GM12878 (cell line): ENCODE measurements around the gene MEIS1. TPM values are rescaled to one million over a fixed set of nuclear protein-coding genes. Genes with fewer than 3 reads are reported as not detected.

Experiments used
- ATAC-seq: fragments of 200-7000 bp; cut with Tn5 transposase; 3 replicates; pipeline ENCODE4 v1.9.1; 2020; ENCODE audit warnings: mild to moderate bottlenecking, moderate library complexity
- BruUV-seq: library from RNA; stranded (reverse); fragments of 400-500 nt; replicated peaks from 2 replicates; lab custom pipeline; 2021; lab: Mats Ljungman, UMichigan
- CTCF ChIA-PET: fragments of 300-600 bp; sonication (Branson Sonifier 250); formaldehyde crosslinking; extraction: SDS; loops from one replicate; lab custom pipeline; 2021; ENCODE audit warnings: inconsistent platforms; lab: Yijun Ruan, JAX
- POLR2A ChIA-PET: fragments of 350-600 bp; formaldehyde crosslinking; extraction: SDS; loops from one replicate; lab custom pipeline; 2021; ENCODE audit warnings: inconsistent platforms; lab: Charles Lee
- RAD21 ChIA-PET: fragments of 300-600 bp; sonication (Branson Sonifier 250); formaldehyde crosslinking; loops from one replicate; lab custom pipeline; 2023; ENCODE audit warnings: antibody characterized with exemption; ENCODE audit not compliant: unreplicated experiment; lab: Charles Lee
- SMC1A ChIA-PET: fragments of 300-600 bp; sonication (Branson Sonifier 250); formaldehyde crosslinking; loops from one replicate; lab custom pipeline; 2023; ENCODE audit not compliant: unreplicated experiment, uncharacterized antibody; lab: Charles Lee
- DNase-seq: peaks from one replicate; pipeline ENCODE4 v3.0.0-alpha.2; 2011; ENCODE audit warnings: low read depth, low spot score
- FAIRE-seq: peaks from 3 replicates; lab custom pipeline; 2011; peaks lifted over from hg19 to GRCh38; lab: Jason Lieb, UNC
- H2AFZ ChIP-seq: 2 replicates; pipeline ENCODE4 v1.6.0; 2011; ENCODE audit warnings: low read depth, low read length, control low read depth; ENCODE audit not compliant: control insufficient read depth
- H3K27ac ChIP-seq: 2 replicates; pipeline ENCODE4 v1.5.1; 2011; ENCODE audit warnings: control low read depth; ENCODE audit not compliant: control insufficient read depth, insufficient read depth
- H3K27me3 ChIP-seq, 2 experiments: replicated peaks in 1 of 2; 2 replicates each; pipeline versions ENCODE4 v1.6.0 to v1.6.1; 2011; ENCODE audit warnings: low read length in 1 of 2; ENCODE audit not compliant: control insufficient read depth in 2 of 2, insufficient read depth in 2 of 2
- H3K36me3 ChIP-seq, 2 experiments: 2 replicates each; pipeline ENCODE4 v1.5.1; 2011; ENCODE audit warnings: low read length in 1 of 2; ENCODE audit not compliant: control insufficient read depth in 2 of 2, insufficient read depth in 2 of 2
- H3K4me1 ChIP-seq: 2 replicates; pipeline ENCODE4 v1.6.1; 2011; ENCODE audit warnings: mild to moderate bottlenecking, low read length, moderate library complexity, mixed read lengths; ENCODE audit not compliant: control insufficient read depth, insufficient read depth
- H3K4me2 ChIP-seq: 2 replicates; pipeline ENCODE4 v1.6.0; 2011; ENCODE audit warnings: control low read depth; ENCODE audit not compliant: control insufficient read depth, insufficient read depth
- H3K4me3 ChIP-seq: fragments of 200-600 bp; sonication (generic); 2 replicates; pipeline ENCODE4 v1.5.1; 2016
- H3K79me2 ChIP-seq: 2 replicates; pipeline ENCODE4 v1.6.0; 2011; ENCODE audit warnings: low read length; ENCODE audit not compliant: control insufficient read depth, insufficient read depth
- H3K9ac ChIP-seq: 2 replicates; pipeline ENCODE4 v1.8.0; 2011; ENCODE audit warnings: low read length, control low read depth, mixed read lengths; ENCODE audit not compliant: control insufficient read depth, insufficient read depth
- H3K9me3 ChIP-seq: replicated peaks from 3 replicates; pipeline ENCODE4 v1.5.1; 2011; ENCODE audit warnings: mild to moderate bottlenecking, low read length; ENCODE audit not compliant: control insufficient read depth, insufficient read depth
- H4K20me1 ChIP-seq: 2 replicates; pipeline ENCODE4 v1.6.0; 2011; ENCODE audit not compliant: control insufficient read depth, insufficient read depth
- CREM ChIP-seq: IDR thresholded peaks from 2 replicates; pipeline ENCODE4 v1.6.1; 2014; ENCODE audit warnings: antibody characterized with exemption, low read depth
- FOXM1 ChIP-seq: IDR thresholded peaks from 2 replicates; pipeline ENCODE4 v1.6.1; 2012; ENCODE audit warnings: low read depth, mild to moderate bottlenecking, inconsistent platforms, low read length, moderate library complexity
- HCFC1 ChIP-seq: fragments of 150-350 bp; IDR thresholded peaks from 2 replicates; pipeline ENCODE4 v1.6.1; 2014; ENCODE audit warnings: low read length
- IKZF1 ChIP-seq: fragments of 450-650 bp; conservative IDR thresholded peaks from 2 replicates; pipeline ENCODE4 v1.6.1; 2017; ENCODE audit warnings: antibody characterized with exemption, mild to moderate bottlenecking
- IRF3 ChIP-seq: fragments of 450-650 bp; IDR thresholded peaks from 2 replicates; pipeline ENCODE4 v1.6.1; 2014; ENCODE audit warnings: mild to moderate bottlenecking
- KAT2A ChIP-seq: conservative IDR thresholded peaks from 2 replicates; pipeline ENCODE4 v1.6.1; 2011; ENCODE audit warnings: low read depth, low read length; ENCODE audit not compliant: control insufficient read depth
- NFYA ChIP-seq: IDR thresholded peaks from 2 replicates; pipeline ENCODE4 v1.6.1; 2011; ENCODE audit warnings: low read depth, mild to moderate bottlenecking, low read length, improper control_type of control experiment, borderline replicate concordance
- NFYB ChIP-seq: IDR thresholded peaks from 2 replicates; pipeline ENCODE4 v1.6.1; 2011; ENCODE audit warnings: low read depth, mild to moderate bottlenecking, low read length, improper control_type of control experiment, moderate library complexity; ENCODE audit not compliant: insufficient read depth
- NR2C1 ChIP-seq: fragments of 450-650 bp; IDR thresholded peaks from 2 replicates; pipeline ENCODE4 v1.6.1; 2017; ENCODE audit warnings: antibody characterized with exemption, mild to moderate bottlenecking, moderate library complexity
- PAX8 ChIP-seq: fragments of 450-650 bp; IDR thresholded peaks from 2 replicates; pipeline ENCODE4 v1.6.1; 2017; ENCODE audit warnings: mild to moderate bottlenecking, moderate library complexity
- POLR2A ChIP-seq: IDR thresholded peaks from 2 replicates; pipeline ENCODE4 v1.6.1; 2011; ENCODE audit warnings: low read depth, mild to moderate bottlenecking, low read length
- SIX5 ChIP-seq: IDR thresholded peaks from 2 replicates; pipeline ENCODE4 v1.6.1; 2011; ENCODE audit warnings: mild to moderate bottlenecking, low read depth, low read length, moderate library complexity; ENCODE audit not compliant: severe bottlenecking
- SUPT20H ChIP-seq: IDR thresholded peaks from 2 replicates; pipeline ENCODE4 v1.6.1; 2011; ENCODE audit warnings: low read depth, mild to moderate bottlenecking, low read length, moderate library complexity, borderline replicate concordance; ENCODE audit not compliant: control insufficient read depth
- TCF12 ChIP-seq: IDR thresholded peaks from 2 replicates; pipeline ENCODE4 v1.6.1; 2011; ENCODE audit warnings: low read depth, mild to moderate bottlenecking, low read length
- ZNF207 ChIP-seq: fragments of 450-650 bp; IDR thresholded peaks from 2 replicates; pipeline ENCODE4 v1.6.1; 2014; ENCODE audit warnings: antibody characterized with exemption, mild to moderate bottlenecking, borderline replicate concordance
- ZNF274 ChIP-seq: IDR thresholded peaks from one replicate; pipeline ENCODE4 v1.8.0; 2011; ENCODE audit not compliant: insufficient read length, insufficient read depth
- ZNF384 ChIP-seq: IDR thresholded peaks from 2 replicates; pipeline ENCODE4 v1.6.1; 2012; ENCODE audit warnings: low read depth, mild to moderate bottlenecking, low read length, improper control_type of control experiment, borderline replicate concordance
- ZNF687 ChIP-seq: fragments of 450-650 bp; IDR thresholded peaks from 2 replicates; pipeline ENCODE4 v1.6.1; 2017; ENCODE audit warnings: mild to moderate bottlenecking, moderate library complexity
- WGBS: methylation state at CpG from one replicate; pipeline ENCODE4 v1.1.6; 2016; ENCODE audit warnings: low lambda C conversion rate; ENCODE audit not compliant: insufficient replicate concordance, insufficient coverage; ENCODE audit errors: missing lambda C conversion rate; 5-methylcytosine and 5-hydroxymethylcytosine counted together
- in situ Hi-C: fragments of 300-500 bp; cut with MboI; formaldehyde crosslinking; loops from 9 replicates; pipeline ENCODE4 v1.14.3; 2018; ENCODE audit warnings: mixed read lengths
- intact Hi-C: fragments of 100-400 bp; cut with micrococcal nuclease; formaldehyde crosslinking; loops from one replicate; pipeline ENCODE4 v1.14.2; 2022; ENCODE audit not compliant: unreplicated experiment
- polyA plus RNA-seq, 11 experiments: library from polyadenylated mRNA; depleted of rRNA in 4 of 11; unstranded in 6 of 11; stranded (reverse) in 5 of 11; fragments of >200 nt; fragmentation: Nextera tagmentation in 4 of 11; fragmentation: Illumina TruSeq in 1 of 11; extraction: Ambion mirVana in 4 of 11; extraction: Trizol in 1 of 11; gene quantifications; 1 replicate in 1 of 11; 2 replicates in 10 of 11; pipeline versions ENCODE4 v1.2.1 to v1.2.3, GENCODE V29; 2011 to 2016; ENCODE audit warnings: inconsistent platforms in 2 of 11, missing spikeins in 2 of 11, low read depth in 1 of 11
- total RNA-seq, 4 experiments: library from RNA; depleted of rRNA in 3 of 4; stranded (reverse); fragments of >200 nt in 3 of 4; fragmentation: Illumina TruSeq in 1 of 4; extraction: Trizol in 1 of 4; gene quantifications; 2 replicates each; pipeline versions ENCODE4 v1.2.1 to v1.2.3, GENCODE V29; 2013 to 2021
- TF ChIP-seq, protein P1 (sequence below): fragments of 450-650 bp; IDR thresholded peaks from 2 replicates; pipeline ENCODE4 v1.6.1; 2017; ENCODE audit warnings: borderline replicate concordance

The MEIS1 gene
- total and polyA plus RNA-seq, 10 of the 15 experiments (the other 5 are each of a cell fraction or from before 2014, with no cell fraction given): 0.04 to 0.31 (median 0.14) TPM; not detected in 6

DNA sequence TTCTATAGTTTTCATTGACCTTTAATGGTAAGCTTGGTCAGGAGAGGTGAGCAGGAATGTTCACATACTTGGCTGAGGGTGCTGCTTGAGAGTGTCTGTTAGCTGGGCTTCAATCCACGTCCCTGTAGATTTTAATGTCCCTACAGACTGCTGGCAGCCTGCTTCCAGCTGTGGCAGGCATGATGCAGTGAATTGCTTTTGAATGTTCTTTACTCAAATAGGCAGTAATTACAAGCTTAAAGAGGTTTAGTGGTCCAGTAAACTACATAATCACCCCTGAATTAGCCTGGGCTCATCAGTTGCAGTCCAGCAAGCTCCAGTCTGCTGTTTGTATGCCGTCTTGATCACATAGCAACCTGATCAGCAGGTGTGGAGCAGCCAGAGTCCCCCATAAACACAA lies 102.1 kb downstream of the MEIS1 start (continued):
- TF ChIP-seq, protein P1, sequence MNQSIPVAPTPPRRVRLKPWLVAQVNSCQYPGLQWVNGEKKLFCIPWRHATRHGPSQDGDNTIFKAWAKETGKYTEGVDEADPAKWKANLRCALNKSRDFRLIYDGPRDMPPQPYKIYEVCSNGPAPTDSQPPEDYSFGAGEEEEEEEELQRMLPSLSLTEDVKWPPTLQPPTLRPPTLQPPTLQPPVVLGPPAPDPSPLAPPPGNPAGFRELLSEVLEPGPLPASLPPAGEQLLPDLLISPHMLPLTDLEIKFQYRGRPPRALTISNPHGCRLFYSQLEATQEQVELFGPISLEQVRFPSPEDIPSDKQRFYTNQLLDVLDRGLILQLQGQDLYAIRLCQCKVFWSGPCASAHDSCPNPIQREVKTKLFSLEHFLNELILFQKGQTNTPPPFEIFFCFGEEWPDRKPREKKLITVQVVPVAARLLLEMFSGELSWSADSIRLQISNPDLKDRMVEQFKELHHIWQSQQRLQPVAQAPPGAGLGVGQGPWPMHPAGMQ: no peak
- TF ChIP-seq TCF12 (no peak), KAT2A (no peak), IKZF1 (no peak), HCFC1 (no peak), ZNF384 (no peak), ZNF687 (no peak)

GRCh38 chr2:66538291-66538690 lies 103.4 kb downstream of the MEIS1 start:
- ATAC-seq (no peak), FAIRE-seq (no peak), DNase-seq (no peak)
- intact Hi-C loops (no loop called here), in situ Hi-C loops (no loop called here)
- SMC1A ChIA-PET: interaction anchor here (0.9 kb wide), 1 partner anchor 9 kb away, joined by 3 read pairs; no protein-coding TSS in a partner anchor
- POLR2A ChIA-PET: no interaction called here
- no peak overlapping the region for H2AFZ ChIP-seq
- RAD21 ChIA-PET: no interaction called here
- BruUV-seq: no TSS peak
- H3K36me3 ChIP-seq: no peaks in the 10 kb centered on the region
- H4K20me1 ChIP-seq: no peaks in the 10 kb centered on the region
- H3K9ac ChIP-seq: no peak overlapping the region
- H3K27ac ChIP-seq: no peak overlapping the region
- CTCF ChIA-PET: no interaction called here
- no peaks in the 10 kb centered on the region for H3K4me1 ChIP-seq
- 0% methylated on average over 1 of the region's 1 CpG for WGBS
- no peaks in the 10 kb centered on the region for H3K79me2 ChIP-seq
- no peaks in the 10 kb centered on the region for H3K9me3 ChIP-seq
- no peak overlapping the region for H3K4me2 ChIP-seq
- H3K27me3 ChIP-seq: no peaks in the 10 kb centered on the region
- H3K4me3 ChIP-seq: no peak overlapping the region
- TF ChIP-seq NR2C1 (no peak), PAX8 (no peak), CREM (no peak), POLR2A (no peak), NFYB (no peak), NFYA (no peak), ZNF274 (no peak), FOXM1 (no peak), ZNF384 (no peak), ZNF207 (no peak), SIX5 (no peak), IRF3 (no peak), SUPT20H (no peak)
